OCI-LY7 (cell line): ENCODE measurements around the gene USF2.

Experiments
- CTCF ChIP-seq: fragments of 200-600 bp; sonication (generic); conservative IDR thresholded peaks from 2 replicates; pipeline ENCODE4 v1.5.1; 2014; ENCODE audit warnings: mild to moderate bottlenecking, antibody characterized with exemption, low read length, moderate library complexity, mixed read lengths
- EZH2phosphoT487 ChIP-seq: fragments of 200-600 bp; sonication (generic); IDR thresholded peaks from 2 replicates; pipeline ENCODE4 v1.6.1; 2018; ENCODE audit warnings: low read depth, borderline replicate concordance, mild to moderate bottlenecking, mixed run types, antibody characterized with exemption, low read length, moderate library complexity, mixed read lengths

- TF ChIP-seq CTCF (no peak), EZH2phosphoT487 (no peak)
Measured at GRCh38 chr19:35219008-35219407, 49.8 kb upstream of the USF2 start.
